Psoas muscle (tissue), 8 donors: Measurements from ENCODE around the gene RNF220. TPM values are rescaled to one million over a fixed set of nuclear protein-coding genes. Genes with fewer than 3 reads are reported as not detected.

Source experiments
- ATAC-seq, 4 donors: fragments of 200-7000 bp; cut with Tn5 transposase; one replicate each; pipeline ENCODE4 v1.9.1; 2020; ENCODE audit warnings: moderate library complexity in 3 of 4, mild to moderate bottlenecking in 2 of 4
- DNase-seq, 2 donors: peaks; one replicate each; pipeline ENCODE4 v3.0.0-alpha.2; 2020
- H3K27ac ChIP-seq: fragments of 200-600 bp; one replicate; pipeline ENCODE4 v1.8.0; 2022
- H3K27me3 ChIP-seq, 3 donors: fragments of 200-600 bp in 1 of 3; one replicate each; pipeline versions ENCODE4 v1.6.1 to v1.8.0; 2013 to 2022; ENCODE audit warnings: low read length in 2 of 3, mild to moderate bottlenecking in 2 of 3, moderate library complexity in 1 of 3; ENCODE audit not compliant: insufficient read depth in 3 of 3
- H3K36me3 ChIP-seq, 2 donors: fragments of 200-600 bp in 1 of 2; one replicate each; pipeline versions ENCODE4 v1.6.1 to v1.8.0; 2013 to 2022; ENCODE audit warnings: low read depth in 1 of 2, mild to moderate bottlenecking in 1 of 2, moderate library complexity in 1 of 2; ENCODE audit not compliant: insufficient read depth in 1 of 2
- H3K4me1 ChIP-seq: fragments of 200-600 bp; one replicate; pipeline ENCODE4 v1.8.0; 2022
- H3K4me3 ChIP-seq: fragments of 200-600 bp; one replicate; pipeline ENCODE4 v1.8.0; 2022; ENCODE audit warnings: mild to moderate bottlenecking
- H3K9me3 ChIP-seq: fragments of 200-600 bp; one replicate; pipeline ENCODE4 v1.8.0; 2022
- CTCF ChIP-seq: fragments of 200-600 bp; IDR thresholded peaks from one replicate; pipeline ENCODE4 v1.8.0; 2022; ENCODE audit warnings: antibody characterized with exemption
- WGBS, 3 donors: extraction: QIAGEN DNeasy Blood & Tissue Kit; methylation state at CpG; one replicate each; pipeline versions ENCODE4 v1.1.6 to v1.1.7; 2013; 5-methylcytosine and 5-hydroxymethylcytosine counted together
- intact Hi-C, 2 donors: fragments of 100-400 bp; cut with DNase I; formaldehyde crosslinking; loops; one replicate each; pipeline versions ENCODE4 v1.11.0 to v1.14.2; 2022
- polyA plus RNA-seq, 3 donors: library from polyadenylated mRNA; stranded (reverse); fragments of 200-250 nt; gene quantifications; one replicate each; pipeline ENCODE4 v1.2.3, GENCODE V29; 2013
- total RNA-seq, 4 donors: library from RNA; stranded (reverse); fragmentation: NEBNext Ultra II Directional in 2 of 4; extraction: Animal tissue kit (Norgen Biotek cat#: 25700) in 2 of 4; gene quantifications; one replicate each; pipeline versions ENCODE4 v1.2.1 to v1.2.4, GENCODE V29; 2021 to 2023
- donor health status: healthy with polysubstance abuse.
- donor health status: DM: no; HTN: no; CAD: no; lungs with moderate emphysema.
- donor health status: Bipolar disorder and iron deficiency.
- donor health status: healthy.
- donor health status: DM: yes; HTN: yes; CAD: no.
- donor health status: DM: no; HTN: no; CAD: no.
- donor health status: DM: no; HTN: no; CAD: no.
- donor health status: DM: yes; HTN: yes; CAD: no.

RNF220 gene
- total and polyA plus RNA-seq, 7 donors = 61.1 to 133 (median 75.5) TPM

GRCh38 chr1:44611866-44612265 is 206.8 kb downstream of the RNF220 start:
- no peaks in the 10 kb centered on the region for H3K36me3 ChIP-seq
- TF ChIP-seq CTCF = no peak
- H3K4me3 ChIP-seq = no peak overlapping the region
- no peak for ATAC-seq
- intact Hi-C loops = no loop called here
- 58 to 74% (median 64%) methylated on average over 4 of the region's 4 CpGs for WGBS, 3 donors
- peaks cover 0 to 11% (median 2%) of the 10 kb centered on the region in 3 donors for H3K27me3 ChIP-seq
- DNase-seq = peak in 1 of 2 donors; percentile 17
- no peak overlapping the region for H3K27ac ChIP-seq
- no peaks in the 10 kb centered on the region for H3K9me3 ChIP-seq
- H3K4me1 ChIP-seq = no peaks in the 10 kb centered on the region

DNA sequence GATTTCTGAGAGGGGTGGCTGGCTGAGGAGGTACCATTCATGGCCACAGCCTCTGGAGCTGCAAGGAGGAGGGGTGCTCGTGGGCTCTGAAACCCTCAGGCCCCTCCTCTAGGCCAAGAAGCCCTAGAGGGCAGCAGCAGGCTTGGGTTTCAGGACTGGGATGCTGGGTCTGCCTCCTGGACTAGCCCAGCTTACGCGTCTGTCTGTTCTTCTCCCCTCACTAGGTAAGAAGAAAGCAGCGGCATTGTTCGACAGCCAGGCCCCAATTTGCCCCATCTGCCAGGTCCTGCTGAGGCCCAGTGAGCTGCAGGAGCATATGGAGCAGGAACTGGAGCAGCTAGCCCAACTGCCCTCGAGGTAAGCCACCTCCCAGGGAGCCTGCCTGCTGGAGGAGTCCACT is 208.9 kb downstream of the RNF220 start:
- WGBS, 3 donors = 88 to 93% (median 90%) methylated on average over 6 of the region's 6 CpGs
- intact Hi-C loops = no loop called here

GRCh38 chr1:44616284-44616990 is 211.4 kb downstream of the RNF220 start:
- H3K27me3 ChIP-seq = peaks cover 0 to 16% (median 2%) of the 10 kb centered on the region in 3 donors
- H3K4me3 ChIP-seq = peak overlapping the region; percentile 51
- 82 to 87% (median 82%) methylated on average over 4 of the region's 4 CpGs for WGBS, 3 donors
- H3K4me1 ChIP-seq = no peaks in the 10 kb centered on the region
- no peak for DNase-seq
- no peak for TF ChIP-seq CTCF
- ATAC-seq = no peak
- H3K9me3 ChIP-seq = no peaks in the 10 kb centered on the region
- no peaks in the 10 kb centered on the region for H3K36me3 ChIP-seq
- no peak overlapping the region for H3K27ac ChIP-seq
- intact Hi-C loops = no loop called here

More for the DNA sequence above, 208.9 kb downstream of the RNF220 start:
- no peak for TF ChIP-seq CTCF
- peaks cover 0 to 16% (median 2%) of the 10 kb centered on the region in 3 donors for H3K27me3 ChIP-seq
- ATAC-seq = no peak
- H3K36me3 ChIP-seq = no peaks in the 10 kb centered on the region
- no peak overlapping the region for H3K27ac ChIP-seq
- H3K9me3 ChIP-seq = no peaks in the 10 kb centered on the region
- no peak overlapping the region for H3K4me3 ChIP-seq
- H3K4me1 ChIP-seq = no peaks in the 10 kb centered on the region
- DNase-seq = no peak

GRCh38 chr1:44616991-44617702 is 212.1 kb downstream of the RNF220 start:
- Histone ChIP-seq H3K27me3 (peaks cover 0 to 16% (median 2%) of the 10 kb centered on the region in 3 donors), H3K27ac (no peak overlapping the region), H3K4me1 (no peaks in the 10 kb centered on the region), H3K4me3 (peak overlapping the region; percentile 51), H3K36me3 (no peaks in the 10 kb centered on the region), H3K9me3 (no peaks in the 10 kb centered on the region)
- ATAC-seq (peak in 2 of 4 donors; percentile 23 to 61), DNase-seq (peak in 1 of 2 donors; percentile 30)
- 20 to 25% (median 20%) methylated on average over 62 to 63 of the region's 63 CpGs for WGBS, 3 donors
- intact Hi-C loops = no loop called here
- TF ChIP-seq CTCF = no peak
